Activated T-helper 17 cell treated with anti-CD3 and anti-CD28 coated beads, Interleukin-2, amount 50 U/mL, for 72 hours (primary cell): ENCODE results near the gene KLK4. TPM values are rescaled to one million over a fixed set of nuclear protein-coding genes. Genes with fewer than 3 reads are reported as not detected.
"Not testable (repeated sequence)": the region's sequence is repeated elsewhere in the genome, so short reads cannot be mapped to it uniquely, and the experiment has no call there.

ENCODE experiments used
- ATAC-seq: fragments of 150-1000 bp; cut with Tn5 transposase; replicated peaks from 2 replicates; pipeline ENCODE4 v1.10.0; 2021; ENCODE audit warnings: mild to moderate bottlenecking, moderate library complexity
- H3K27ac Mint-ChIP-seq: one replicate; pipeline ENCODE4 v1.8.0; 2022; ENCODE audit warnings: mixed read lengths
- H3K27me3 Mint-ChIP-seq: one replicate; pipeline ENCODE4 v1.8.0; 2022; ENCODE audit warnings: mixed read lengths
- H3K36me3 Mint-ChIP-seq: one replicate; pipeline ENCODE4 v1.8.0; 2022; ENCODE audit warnings: low read depth, mild to moderate bottlenecking, mixed read lengths
- H3K4me1 Mint-ChIP-seq: one replicate; pipeline ENCODE4 v1.8.0; 2022; ENCODE audit warnings: mixed read lengths
- H3K4me3 Mint-ChIP-seq: one replicate; pipeline ENCODE4 v1.8.0; 2022; ENCODE audit warnings: mild to moderate bottlenecking, mixed read lengths
- H3K9me3 Mint-ChIP-seq: one replicate; pipeline ENCODE4 v1.8.0; 2022; ENCODE audit warnings: mixed read lengths
- total RNA-seq, 2 donors: library from RNA; stranded (reverse); gene quantifications; one replicate each; pipeline ENCODE4 v1.2.3, GENCODE V29; 2022

KLK4 gene
- total RNA-seq, 2 donors from 2014 or later = not detected

GRCh38 chr19:50902640-50903039 is 8.6 kb downstream of the KLK4 start:
- Mint-ChIP-seq H3K9me3 (no peaks in the 10 kb centered on the region), H3K36me3 (no peaks in the 10 kb centered on the region), H3K4me3 (no peak overlapping the region), H3K27ac (no peak overlapping the region), H3K27me3 (peaks cover 42% of the 10 kb centered on the region), H3K4me1 (no peaks in the 10 kb centered on the region)
- ATAC-seq = no peak

GRCh38 chr19:50899569-50899968 is 11.6 kb downstream of the KLK4 start:
- Mint-ChIP-seq H3K9me3 (no peaks in the 10 kb centered on the region), H3K27me3 (peaks cover 31% of the 10 kb centered on the region), H3K27ac (no peak overlapping the region), H3K4me3 (no peak overlapping the region), H3K36me3 (no peaks in the 10 kb centered on the region), H3K4me1 (no peaks in the 10 kb centered on the region)
- ATAC-seq = no peak

GRCh38 chr19:50898018-50898417 is 13.2 kb downstream of the KLK4 start:
- peaks cover 28% of the 10 kb centered on the region for H3K27me3 Mint-ChIP-seq
- no peak overlapping the region for H3K27ac Mint-ChIP-seq
- no peaks in the 10 kb centered on the region for H3K4me1 Mint-ChIP-seq
- ATAC-seq = no peak
- no peak overlapping the region for H3K4me3 Mint-ChIP-seq
- H3K9me3 Mint-ChIP-seq = no peaks in the 10 kb centered on the region
- H3K36me3 Mint-ChIP-seq = no peaks in the 10 kb centered on the region

GRCh38 chr19:50897612-50898011 is 13.6 kb downstream of the KLK4 start:
- Mint-ChIP-seq H3K9me3 (no peaks in the 10 kb centered on the region), H3K36me3 (no peaks in the 10 kb centered on the region), H3K27ac (no peak overlapping the region), H3K27me3 (peaks cover 28% of the 10 kb centered on the region), H3K4me3 (no peak overlapping the region), H3K4me1 (no peaks in the 10 kb centered on the region)
- no peak for ATAC-seq

GRCh38 chr19:50897191-50897607 is 14.0 kb downstream of the KLK4 start:
- no peak overlapping the region for H3K4me3 Mint-ChIP-seq
- no peak for ATAC-seq
- H3K4me1 Mint-ChIP-seq = no peaks in the 10 kb centered on the region
- H3K27ac Mint-ChIP-seq = no peak overlapping the region
- peaks cover 31% of the 10 kb centered on the region for H3K27me3 Mint-ChIP-seq
- no peaks in the 10 kb centered on the region for H3K9me3 Mint-ChIP-seq
- no peaks in the 10 kb centered on the region for H3K36me3 Mint-ChIP-seq

- no peak overlapping the region for H3K4me3 Mint-ChIP-seq
- no peaks in the 10 kb centered on the region for H3K4me1 Mint-ChIP-seq
- H3K27me3 Mint-ChIP-seq = peaks cover 36% of the 10 kb centered on the region
- ATAC-seq = peak; percentile 96
- no peaks in the 10 kb centered on the region for H3K9me3 Mint-ChIP-seq
- no peaks in the 10 kb centered on the region for H3K36me3 Mint-ChIP-seq
- no peak overlapping the region for H3K27ac Mint-ChIP-seq
Observed at GRCh38 chr19:50896591-50897190, 14.5 kb downstream of the KLK4 start.

GRCh38 chr19:50896089-50896590 is 15.1 kb downstream of the KLK4 start:
- not testable (repeated sequence) for H3K36me3 Mint-ChIP-seq, ATAC-seq

GRCh38 chr19:50894478-50895356 is 16.5 kb downstream of the KLK4 start:
- Mint-ChIP-seq H3K27me3 (peaks cover 43% of the 10 kb centered on the region), H3K27ac (no peak overlapping the region), H3K9me3 (no peaks in the 10 kb centered on the region), H3K4me1 (no peaks in the 10 kb centered on the region), H3K36me3 (no peaks in the 10 kb centered on the region), H3K4me3 (no peak overlapping the region)
- no peak for ATAC-seq

More at GRCh38 chr19:50896089-50896590, 15.1 kb downstream of the KLK4 start:
- not testable (repeated sequence) for H3K4me3 Mint-ChIP-seq, H3K4me1 Mint-ChIP-seq, H3K27ac Mint-ChIP-seq, H3K9me3 Mint-ChIP-seq
- H3K27me3 Mint-ChIP-seq = peaks cover 34% of the 10 kb centered on the region

- H3K9me3 Mint-ChIP-seq = no peaks in the 10 kb centered on the region
- no peaks in the 10 kb centered on the region for H3K4me1 Mint-ChIP-seq
- ATAC-seq = no peak
- peaks cover 38% of the 10 kb centered on the region for H3K27me3 Mint-ChIP-seq
- H3K36me3 Mint-ChIP-seq = no peaks in the 10 kb centered on the region
- no peak overlapping the region for H3K4me3 Mint-ChIP-seq
- no peak overlapping the region for H3K27ac Mint-ChIP-seq
Observed at GRCh38 chr19:50893047-50893736, 18.0 kb downstream of the KLK4 start.

- Mint-ChIP-seq H3K27ac (no peak overlapping the region), H3K9me3 (no peaks in the 10 kb centered on the region), H3K27me3 (peaks cover 42% of the 10 kb centered on the region), H3K4me3 (no peak overlapping the region), H3K36me3 (no peaks in the 10 kb centered on the region), H3K4me1 (no peaks in the 10 kb centered on the region)
- no peak for ATAC-seq
Observed at GRCh38 chr19:50891253-50891625, 20.0 kb downstream of the KLK4 start.

- Mint-ChIP-seq H3K4me3 (no peak overlapping the region), H3K27me3 (peaks cover 48% of the 10 kb centered on the region), H3K36me3 (no peaks in the 10 kb centered on the region), H3K27ac (no peak overlapping the region), H3K4me1 (no peaks in the 10 kb centered on the region), H3K9me3 (no peaks in the 10 kb centered on the region)
- peak; percentile 53 for ATAC-seq
Observed at GRCh38 chr19:50890422-50891252, 20.6 kb downstream of the KLK4 start.

- Mint-ChIP-seq H3K36me3 (no peaks in the 10 kb centered on the region), H3K4me1 (no peaks in the 10 kb centered on the region), H3K27me3 (peaks cover 52% of the 10 kb centered on the region), H3K4me3 (no peak overlapping the region), H3K9me3 (no peaks in the 10 kb centered on the region), H3K27ac (no peak overlapping the region)
- ATAC-seq = no peak
Observed at GRCh38 chr19:50889638-50890037, 21.6 kb downstream of the KLK4 start.

GRCh38 chr19:50882188-50882587 is 29.0 kb downstream of the KLK4 start:
- no peaks in the 10 kb centered on the region for H3K9me3 Mint-ChIP-seq
- no peaks in the 10 kb centered on the region for H3K4me1 Mint-ChIP-seq
- H3K4me3 Mint-ChIP-seq = no peak overlapping the region
- H3K36me3 Mint-ChIP-seq = no peaks in the 10 kb centered on the region
- no peak overlapping the region for H3K27ac Mint-ChIP-seq
- H3K27me3 Mint-ChIP-seq = peaks cover 49% of the 10 kb centered on the region
- no peak for ATAC-seq

- H3K27ac Mint-ChIP-seq = no peak overlapping the region
- no peaks in the 10 kb centered on the region for H3K4me1 Mint-ChIP-seq
- peaks cover 34% of the 10 kb centered on the region for H3K27me3 Mint-ChIP-seq
Observed at GRCh38 chr19:50880241-50880640, 31.0 kb downstream of the KLK4 start.

More at GRCh38 chr19:50880241-50880640, 31.0 kb downstream of the KLK4 start:
- H3K36me3 Mint-ChIP-seq = no peaks in the 10 kb centered on the region
- ATAC-seq = no peak
- H3K9me3 Mint-ChIP-seq = no peaks in the 10 kb centered on the region
- no peak overlapping the region for H3K4me3 Mint-ChIP-seq
